ENCODE data around the gene ACOT13.

Gene ACOT13

GRCh38 chr6:24686408-24686807 lies 19.5 kb downstream of the ACOT13 start:
- no peak overlapping the region for H3K4me3 ChIP-seq (ENCODE audit: low read depth, low read length)
- no peak overlapping the region for H4K91ac ChIP-seq (ENCODE audit: low read depth, low read length)
- H2AK5ac ChIP-seq (ENCODE audit: low read length), result no peak overlapping the region
- H3K14ac ChIP-seq (ENCODE audit: low read length), result no peak overlapping the region
- no peak overlapping the region for H3K4ac ChIP-seq (ENCODE audit: low read depth, low read length)
- no peaks in the 10 kb centered on the region for H3K27me3 ChIP-seq (ENCODE audit: insufficient read depth, low read length)
- no peaks in the 10 kb centered on the region for H3K79me1 ChIP-seq (ENCODE audit: low read length)
- H4K8ac ChIP-seq (ENCODE audit: low read depth, low read length), result no peak overlapping the region
- no peaks in the 10 kb centered on the region for H3K9me3 ChIP-seq (ENCODE audit: insufficient read depth, low read depth, low read length)
- H2BK5ac ChIP-seq (ENCODE audit: low read depth, low read length, poor library complexity), result no peak overlapping the region
- no peak overlapping the region for H3K23ac ChIP-seq (ENCODE audit: low read length)
- no peak overlapping the region for H2BK120ac ChIP-seq (ENCODE audit: insufficient read depth, low read length, poor library complexity)
- no peak overlapping the region for H4K12ac ChIP-seq (ENCODE audit: low read depth, low read length)
- H3K4me2 ChIP-seq (ENCODE audit: low read length), result no peak overlapping the region
- no peak overlapping the region for H3K9ac ChIP-seq (ENCODE audit: low read length)
- H2AFZ ChIP-seq (ENCODE audit: insufficient read depth, low read length, poor library complexity), result no peak overlapping the region
- no CpG with 5 or more reads among the region's 1 CpG for WGBS (ENCODE audit: extremely low coverage, insufficient coverage, insufficient read length)
- no peaks in the 10 kb centered on the region for H3K79me2 ChIP-seq (ENCODE audit: control insufficient read depth, insufficient read depth, low read length, poor library complexity)
- no peak overlapping the region for H3K27ac ChIP-seq (ENCODE audit: low read depth, low read length)
- no peaks in the 10 kb centered on the region for H3K36me3 ChIP-seq (ENCODE audit: control insufficient read depth in 1 of 2, insufficient read depth in 2 of 2, low read length in 2 of 2)
- no peak overlapping the region for H3K18ac ChIP-seq (ENCODE audit: low read length)
- no peaks in the 10 kb centered on the region for H3K4me1 ChIP-seq (ENCODE audit: control insufficient read depth in 1 of 2, insufficient read depth in 2 of 2, low read length in 2 of 2)
- no peak overlapping the region for H2BK12ac ChIP-seq (ENCODE audit: low read length)
- no peak for DNase-seq

GRCh38 chr6:24686946-24687345 lies 20.1 kb downstream of the ACOT13 start:
- H2BK120ac ChIP-seq (ENCODE audit: insufficient read depth, low read length, poor library complexity), result no peak overlapping the region
- H3K4me2 ChIP-seq (ENCODE audit: low read length), result no peak overlapping the region
- no peaks in the 10 kb centered on the region for H3K9me3 ChIP-seq (ENCODE audit: insufficient read depth, low read depth, low read length)
- no peak overlapping the region for H3K14ac ChIP-seq (ENCODE audit: low read length)
- WGBS (ENCODE audit: extremely low coverage, insufficient coverage, insufficient read length), result no CpG with 5 or more reads among the region's 4 CpGs
- peak in 1 of 2 donors; percentile 63 for DNase-seq
- no peak overlapping the region for H3K27ac ChIP-seq (ENCODE audit: low read depth, low read length)
- no peaks in the 10 kb centered on the region for H3K4me1 ChIP-seq (ENCODE audit: control insufficient read depth in 1 of 2, insufficient read depth in 2 of 2, low read length in 2 of 2)
- no peaks in the 10 kb centered on the region for H3K79me1 ChIP-seq (ENCODE audit: low read length)
- H4K12ac ChIP-seq (ENCODE audit: low read depth, low read length), result no peak overlapping the region
- no peak overlapping the region for H3K18ac ChIP-seq (ENCODE audit: low read length)
- H3K79me2 ChIP-seq (ENCODE audit: control insufficient read depth, insufficient read depth, low read length, poor library complexity), result no peaks in the 10 kb centered on the region
- H3K27me3 ChIP-seq (ENCODE audit: insufficient read depth, low read length), result no peaks in the 10 kb centered on the region
- no peak overlapping the region for H3K23ac ChIP-seq (ENCODE audit: low read length)
- H3K36me3 ChIP-seq (ENCODE audit: control insufficient read depth in 1 of 2, insufficient read depth in 2 of 2, low read length in 2 of 2), result no peaks in the 10 kb centered on the region
- H4K8ac ChIP-seq (ENCODE audit: low read depth, low read length), result no peak overlapping the region
- no peak overlapping the region for H2AFZ ChIP-seq (ENCODE audit: insufficient read depth, low read length, poor library complexity)
- no peak overlapping the region for H2BK12ac ChIP-seq (ENCODE audit: low read length)
- H3K9ac ChIP-seq (ENCODE audit: low read length), result no peak overlapping the region
- H3K4ac ChIP-seq (ENCODE audit: low read depth, low read length), result no peak overlapping the region
- H2AK5ac ChIP-seq (ENCODE audit: low read length), result no peak overlapping the region
- no peak overlapping the region for H3K4me3 ChIP-seq (ENCODE audit: low read depth, low read length)
- no peak overlapping the region for H4K91ac ChIP-seq (ENCODE audit: low read depth, low read length)
- no peak overlapping the region for H2BK5ac ChIP-seq (ENCODE audit: low read depth, low read length, poor library complexity)

DNA sequence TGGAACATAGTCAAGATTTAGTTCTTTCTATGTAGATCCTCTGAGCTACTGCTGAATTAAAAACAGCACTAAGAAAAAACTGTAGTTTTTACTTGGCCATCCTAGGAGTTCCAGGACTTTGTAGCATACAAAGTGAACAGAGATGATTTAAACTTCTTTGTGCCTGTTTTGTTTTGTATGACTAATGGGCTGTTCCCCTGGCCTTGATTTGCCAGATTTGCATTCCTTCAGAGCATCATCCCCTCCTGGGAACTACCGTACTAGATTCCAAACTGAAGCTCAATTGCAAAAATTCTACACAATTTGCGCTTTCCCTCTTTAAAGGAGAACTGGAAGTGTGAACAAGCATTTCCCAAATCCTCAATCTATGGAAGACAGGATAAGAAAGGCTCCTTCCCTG lies 23.1 kb downstream of the ACOT13 start:
- Histone ChIP-seq H2BK12ac (ENCODE audit: low read length) (no peak overlapping the region), H2BK120ac (ENCODE audit: insufficient read depth, low read length, poor library complexity) (no peak overlapping the region), H3K36me3 (ENCODE audit: control insufficient read depth in 1 of 2, insufficient read depth in 2 of 2, low read length in 2 of 2) (no peaks in the 10 kb centered on the region), H3K27me3 (ENCODE audit: insufficient read depth, low read length) (no peaks in the 10 kb centered on the region), H3K23ac (ENCODE audit: low read length) (no peak overlapping the region), H2AFZ (ENCODE audit: insufficient read depth, low read length, poor library complexity) (no peak overlapping the region), H3K9ac (ENCODE audit: low read length) (no peak overlapping the region), H2BK5ac (ENCODE audit: low read depth, low read length, poor library complexity) (no peak overlapping the region), H3K79me2 (ENCODE audit: control insufficient read depth, insufficient read depth, low read length, poor library complexity) (no peaks in the 10 kb centered on the region), H3K4me3 (ENCODE audit: low read depth, low read length) (no peak overlapping the region), H3K27ac (ENCODE audit: low read depth, low read length) (no peak overlapping the region), H2AK5ac (ENCODE audit: low read length) (no peak overlapping the region), H3K14ac (ENCODE audit: low read length) (no peak overlapping the region), H3K4me1 (ENCODE audit: control insufficient read depth in 1 of 2, insufficient read depth in 2 of 2, low read length in 2 of 2) (no peaks in the 10 kb centered on the region), H3K4me2 (ENCODE audit: low read length) (no peak overlapping the region), H3K79me1 (ENCODE audit: low read length) (no peaks in the 10 kb centered on the region), H3K18ac (ENCODE audit: low read length) (no peak overlapping the region), H4K8ac (ENCODE audit: low read depth, low read length) (no peak overlapping the region), H3K4ac (ENCODE audit: low read depth, low read length) (no peak overlapping the region), H4K91ac (ENCODE audit: low read depth, low read length) (no peak overlapping the region), H4K12ac (ENCODE audit: low read depth, low read length) (no peak overlapping the region), H3K9me3 (ENCODE audit: insufficient read depth, low read depth, low read length) (no peaks in the 10 kb centered on the region)
- no CpG with 5 or more reads among the region's 2 CpGs for WGBS (ENCODE audit: extremely low coverage, insufficient coverage, insufficient read length)
- DNase-seq, result no peak

- H3K4me2 ChIP-seq (ENCODE audit: low read length), result no peak overlapping the region
- H4K8ac ChIP-seq (ENCODE audit: low read depth, low read length), result no peak overlapping the region
- no peak overlapping the region for H3K18ac ChIP-seq (ENCODE audit: low read length)
- no peak for DNase-seq
- no peaks in the 10 kb centered on the region for H3K79me1 ChIP-seq (ENCODE audit: low read length)
- WGBS (ENCODE audit: extremely low coverage, insufficient coverage, insufficient read length), result no CpG with 5 or more reads among the region's 1 CpG
- H3K14ac ChIP-seq (ENCODE audit: low read length), result no peak overlapping the region
- no peak overlapping the region for H3K27ac ChIP-seq (ENCODE audit: low read depth, low read length)
- no peak overlapping the region for H3K9ac ChIP-seq (ENCODE audit: low read length)
- no peak overlapping the region for H4K12ac ChIP-seq (ENCODE audit: low read depth, low read length)
- H3K4ac ChIP-seq (ENCODE audit: low read depth, low read length), result no peak overlapping the region
- H3K23ac ChIP-seq (ENCODE audit: low read length), result no peak overlapping the region
- H3K4me3 ChIP-seq (ENCODE audit: low read depth, low read length), result no peak overlapping the region
- no peaks in the 10 kb centered on the region for H3K36me3 ChIP-seq (ENCODE audit: control insufficient read depth in 1 of 2, insufficient read depth in 2 of 2, low read length in 2 of 2)
- H3K4me1 ChIP-seq (ENCODE audit: control insufficient read depth in 1 of 2, insufficient read depth in 2 of 2, low read length in 2 of 2), result no peaks in the 10 kb centered on the region
- no peak overlapping the region for H2BK5ac ChIP-seq (ENCODE audit: low read depth, low read length, poor library complexity)
- H3K27me3 ChIP-seq (ENCODE audit: insufficient read depth, low read length), result no peaks in the 10 kb centered on the region
- no peak overlapping the region for H2AK5ac ChIP-seq (ENCODE audit: low read length)
- H2AFZ ChIP-seq (ENCODE audit: insufficient read depth, low read length, poor library complexity), result no peak overlapping the region
- H2BK120ac ChIP-seq (ENCODE audit: insufficient read depth, low read length, poor library complexity), result no peak overlapping the region
- H4K91ac ChIP-seq (ENCODE audit: low read depth, low read length), result no peak overlapping the region
- no peak overlapping the region for H2BK12ac ChIP-seq (ENCODE audit: low read length)
- no peaks in the 10 kb centered on the region for H3K79me2 ChIP-seq (ENCODE audit: control insufficient read depth, insufficient read depth, low read length, poor library complexity)
- H3K9me3 ChIP-seq (ENCODE audit: insufficient read depth, low read depth, low read length), result no peaks in the 10 kb centered on the region
Measured at GRCh38 chr6:24690593-24690992, 23.7 kb downstream of the ACOT13 start.

Measured in trophoblast cell (in vitro differentiated cells and primary cell).